NCI-H82 (cell line): ENCODE data around the gene C19orf47.
A peak's percentile ranks its signal among the peaks of the same experiment; 100 is the strongest.
"Not testable (repeated sequence)": the region's sequence is repeated elsewhere in the genome, so short reads cannot be mapped to it uniquely, and the experiment has no call there.

Experiments
- DNase-seq: peaks from one replicate; lab custom pipeline; 2025; lab: John Stamatoyannopoulos, UW

C19orf47 gene

GRCh38 chr19:40355975-40356680 lies 7.9 kb upstream of the C19orf47 start:
- DNase-seq, result no peak

GRCh38 chr19:40348961-40349507 lies 837 bp upstream of the C19orf47 start:
- DNase-seq, result peak; percentile 83

- DNase-seq, result no peak
Observed at GRCh38 chr19:40344422-40344821, 3.8 kb downstream of the C19orf47 start.

GRCh38 chr19:40342644-40343311 lies 5.4 kb downstream of the C19orf47 start:
- no peak for DNase-seq

- no peak for DNase-seq
Observed at GRCh38 chr19:40341601-40342482, 6.4 kb downstream of the C19orf47 start.

GRCh38 chr19:40339018-40339728 lies 9.0 kb downstream of the C19orf47 start:
- no peak for DNase-seq

- DNase-seq, result no peak
Observed at GRCh38 chr19:40337594-40337993, 10.6 kb downstream of the C19orf47 start.

- no peak for DNase-seq
Observed at GRCh38 chr19:40337107-40337506, 11.1 kb downstream of the C19orf47 start.

- DNase-seq, result no peak
Observed at GRCh38 chr19:40336601-40336900, 11.6 kb downstream of the C19orf47 start.

GRCh38 chr19:40335855-40336600 lies 12.2 kb downstream of the C19orf47 start:
- DNase-seq, result no peak

- no peak for DNase-seq
Observed at GRCh38 chr19:40335101-40335500, 13.1 kb downstream of the C19orf47 start.

- not testable (repeated sequence) for DNase-seq
Observed at GRCh38 chr19:40333083-40333482, 15.1 kb downstream of the C19orf47 start.

- no peak for DNase-seq
Observed at GRCh38 chr19:40332669-40333068, 15.5 kb downstream of the C19orf47 start.

GRCh38 chr19:40331052-40331451 lies 17.1 kb downstream of the C19orf47 start:
- no peak for DNase-seq

- no peak for DNase-seq
Observed at GRCh38 chr19:40326201-40326600, 22.0 kb downstream of the C19orf47 start.

GRCh38 chr19:40323705-40324104 lies 24.5 kb downstream of the C19orf47 start:
- DNase-seq, result no peak

- no peak for DNase-seq
Observed at GRCh38 chr19:40322951-40323615, 25.1 kb downstream of the C19orf47 start.

GRCh38 chr19:40322271-40322610 lies 26.0 kb downstream of the C19orf47 start:
- no peak for DNase-seq

- no peak for DNase-seq
Observed at GRCh38 chr19:40321566-40322270, 26.5 kb downstream of the C19orf47 start.

GRCh38 chr19:40321076-40321475 lies 27.1 kb downstream of the C19orf47 start:
- DNase-seq, result no peak
